ENCODE measurements around the gene LEMD2.

DNA sequence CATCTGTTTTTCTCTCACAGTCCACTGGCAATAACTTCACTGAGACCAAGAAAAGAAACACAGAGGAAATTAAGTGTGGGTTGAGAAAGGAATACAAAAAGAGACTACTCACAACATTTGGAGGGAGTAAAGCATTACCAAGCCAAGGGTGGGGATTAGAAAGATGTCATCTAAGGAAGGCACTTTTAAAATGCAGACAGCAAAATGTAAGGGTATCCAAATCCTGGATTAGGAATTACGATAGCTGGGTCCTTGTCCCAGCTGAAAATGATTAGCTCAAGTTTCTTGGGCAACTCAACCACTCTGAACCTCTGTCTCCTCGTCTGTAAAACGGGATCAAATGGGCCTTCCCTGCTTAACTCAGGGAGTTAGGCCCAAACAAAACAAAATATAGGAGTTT is 2.2 kb downstream of the LEMD2 start:
- no peak for TF ChIP-seq EZH2phosphoT487 (IDR thresholded peaks at IDR 0.05; ENCODE audit: borderline replicate concordance, low read length)
- TF ChIP-seq, protein P1, sequence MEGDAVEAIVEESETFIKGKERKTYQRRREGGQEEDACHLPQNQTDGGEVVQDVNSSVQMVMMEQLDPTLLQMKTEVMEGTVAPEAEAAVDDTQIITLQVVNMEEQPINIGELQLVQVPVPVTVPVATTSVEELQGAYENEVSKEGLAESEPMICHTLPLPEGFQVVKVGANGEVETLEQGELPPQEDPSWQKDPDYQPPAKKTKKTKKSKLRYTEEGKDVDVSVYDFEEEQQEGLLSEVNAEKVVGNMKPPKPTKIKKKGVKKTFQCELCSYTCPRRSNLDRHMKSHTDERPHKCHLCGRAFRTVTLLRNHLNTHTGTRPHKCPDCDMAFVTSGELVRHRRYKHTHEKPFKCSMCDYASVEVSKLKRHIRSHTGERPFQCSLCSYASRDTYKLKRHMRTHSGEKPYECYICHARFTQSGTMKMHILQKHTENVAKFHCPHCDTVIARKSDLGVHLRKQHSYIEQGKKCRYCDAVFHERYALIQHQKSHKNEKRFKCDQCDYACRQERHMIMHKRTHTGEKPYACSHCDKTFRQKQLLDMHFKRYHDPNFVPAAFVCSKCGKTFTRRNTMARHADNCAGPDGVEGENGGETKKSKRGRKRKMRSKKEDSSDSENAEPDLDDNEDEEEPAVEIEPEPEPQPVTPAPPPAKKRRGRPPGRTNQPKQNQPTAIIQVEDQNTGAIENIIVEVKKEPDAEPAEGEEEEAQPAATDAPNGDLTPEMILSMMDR (IDR thresholded peaks at IDR 0.05; ENCODE audit: low read depth, low read length, poor library complexity, severe bottlenecking), result no peak
